ENCODE measurements around the gene NQO2. TPM values are rescaled to one million over a fixed set of nuclear protein-coding genes. Genes with fewer than 3 reads are reported as not detected.
A peak's percentile ranks its signal among the peaks of the same experiment; 100 is the strongest.

NQO2 gene
- total RNA-seq, 1 donor from 2014 or later: 45.8 TPM

DNA sequence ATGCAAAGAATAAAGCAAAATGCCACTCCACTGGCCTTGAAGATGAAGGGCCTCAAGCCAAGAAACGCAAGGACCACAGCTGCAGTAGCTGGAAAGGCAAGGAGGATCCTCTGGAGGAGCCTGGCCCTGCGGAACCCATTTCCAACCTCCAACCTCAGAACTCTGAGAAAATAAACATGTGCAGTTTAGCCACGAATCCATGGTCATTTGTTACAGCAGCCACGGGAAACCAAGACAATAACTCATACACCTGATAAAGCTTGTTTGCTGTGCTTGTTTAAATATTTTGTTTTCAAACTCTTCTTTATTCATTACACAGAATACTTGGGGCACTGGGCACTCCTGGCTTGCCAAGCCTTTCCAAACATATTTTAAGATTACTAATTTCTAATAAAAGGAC is 38.8 kb upstream of the NQO2 start:
- Mint-ChIP-seq H3K4me1 (ENCODE audit: low read depth) (peaks cover 48% of the 10 kb centered on the region), H3K27ac (peak overlapping the region; percentile 90), H3K4me3 (ENCODE audit: low read depth) (peak overlapping the region; percentile 88), H3K27me3 (no peaks in the 10 kb centered on the region), H3K36me3 (ENCODE audit: insufficient read depth) (peaks cover 15% of the 10 kb centered on the region), H3K9me3 (ENCODE audit: low read depth) (no peaks in the 10 kb centered on the region)
- no peak for DNase-seq (ENCODE audit: low spot score, unreplicated experiment)
- TF ChIP-seq, protein P1, sequence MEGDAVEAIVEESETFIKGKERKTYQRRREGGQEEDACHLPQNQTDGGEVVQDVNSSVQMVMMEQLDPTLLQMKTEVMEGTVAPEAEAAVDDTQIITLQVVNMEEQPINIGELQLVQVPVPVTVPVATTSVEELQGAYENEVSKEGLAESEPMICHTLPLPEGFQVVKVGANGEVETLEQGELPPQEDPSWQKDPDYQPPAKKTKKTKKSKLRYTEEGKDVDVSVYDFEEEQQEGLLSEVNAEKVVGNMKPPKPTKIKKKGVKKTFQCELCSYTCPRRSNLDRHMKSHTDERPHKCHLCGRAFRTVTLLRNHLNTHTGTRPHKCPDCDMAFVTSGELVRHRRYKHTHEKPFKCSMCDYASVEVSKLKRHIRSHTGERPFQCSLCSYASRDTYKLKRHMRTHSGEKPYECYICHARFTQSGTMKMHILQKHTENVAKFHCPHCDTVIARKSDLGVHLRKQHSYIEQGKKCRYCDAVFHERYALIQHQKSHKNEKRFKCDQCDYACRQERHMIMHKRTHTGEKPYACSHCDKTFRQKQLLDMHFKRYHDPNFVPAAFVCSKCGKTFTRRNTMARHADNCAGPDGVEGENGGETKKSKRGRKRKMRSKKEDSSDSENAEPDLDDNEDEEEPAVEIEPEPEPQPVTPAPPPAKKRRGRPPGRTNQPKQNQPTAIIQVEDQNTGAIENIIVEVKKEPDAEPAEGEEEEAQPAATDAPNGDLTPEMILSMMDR (IDR thresholded peaks at IDR 0.05; ENCODE audit: unreplicated experiment): no peak

DNA sequence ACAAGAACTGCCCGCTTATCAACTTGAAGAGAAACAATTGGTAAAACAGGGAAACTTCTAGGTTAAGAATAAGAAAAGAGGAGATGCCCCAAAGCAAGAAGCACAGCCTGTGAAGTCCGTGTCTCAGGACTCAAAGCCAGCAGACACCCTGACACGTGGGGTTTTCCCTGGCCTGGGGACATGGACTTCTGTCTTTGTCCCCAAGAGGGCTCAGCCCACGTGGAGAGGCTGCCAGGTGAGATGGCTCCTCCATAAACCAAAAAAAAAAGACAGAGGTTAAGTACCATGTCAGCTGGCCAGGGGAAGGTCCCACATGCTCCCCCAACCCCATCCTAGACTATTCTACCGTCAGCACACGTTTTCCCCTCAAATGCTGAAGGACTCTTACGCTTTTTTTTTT is 38.2 kb upstream of the NQO2 start:
- H3K27ac Mint-ChIP-seq: peak overlapping the region; percentile 90
- TF ChIP-seq, protein P1 (IDR thresholded peaks at IDR 0.05; ENCODE audit: unreplicated experiment): peak; percentile 31
- peaks cover 15% of the 10 kb centered on the region for H3K36me3 Mint-ChIP-seq (ENCODE audit: insufficient read depth)
- peaks cover 52% of the 10 kb centered on the region for H3K4me1 Mint-ChIP-seq (ENCODE audit: low read depth)
- peak overlapping the region; percentile 88 for H3K4me3 Mint-ChIP-seq (ENCODE audit: low read depth)
- no peak for DNase-seq (ENCODE audit: low spot score, unreplicated experiment)
- no peaks in the 10 kb centered on the region for H3K27me3 Mint-ChIP-seq
- H3K9me3 Mint-ChIP-seq (ENCODE audit: low read depth): no peaks in the 10 kb centered on the region

DNA sequence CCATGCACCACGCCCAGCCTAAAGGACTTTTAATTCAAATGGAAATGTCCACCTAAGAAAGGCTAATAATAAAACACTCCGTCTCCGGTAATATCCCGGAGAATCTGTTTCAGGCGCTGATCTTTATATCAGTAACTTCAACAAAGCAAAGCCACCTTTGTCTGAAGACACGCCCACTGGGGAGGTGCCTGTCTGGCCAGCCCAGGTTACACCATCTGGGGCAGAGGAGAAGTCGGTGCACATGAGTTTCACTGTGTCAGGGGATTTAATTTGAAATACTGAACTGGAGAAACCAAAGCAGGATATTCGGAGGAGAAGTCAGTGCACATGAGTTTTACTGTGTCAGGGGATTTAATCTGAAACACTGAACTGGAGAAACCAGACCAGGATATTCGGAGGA is 37.7 kb upstream of the NQO2 start:
- Mint-ChIP-seq H3K4me3 (ENCODE audit: low read depth) (peak overlapping the region; percentile 88), H3K27ac (peak overlapping the region; percentile 90), H3K4me1 (ENCODE audit: low read depth) (peaks cover 56% of the 10 kb centered on the region), H3K27me3 (no peaks in the 10 kb centered on the region), H3K36me3 (ENCODE audit: insufficient read depth) (peaks cover 13% of the 10 kb centered on the region), H3K9me3 (ENCODE audit: low read depth) (no peaks in the 10 kb centered on the region)
- no peak for DNase-seq (ENCODE audit: low spot score, unreplicated experiment)
- TF ChIP-seq, protein P1 (IDR thresholded peaks at IDR 0.05; ENCODE audit: unreplicated experiment): no peak

DNA sequence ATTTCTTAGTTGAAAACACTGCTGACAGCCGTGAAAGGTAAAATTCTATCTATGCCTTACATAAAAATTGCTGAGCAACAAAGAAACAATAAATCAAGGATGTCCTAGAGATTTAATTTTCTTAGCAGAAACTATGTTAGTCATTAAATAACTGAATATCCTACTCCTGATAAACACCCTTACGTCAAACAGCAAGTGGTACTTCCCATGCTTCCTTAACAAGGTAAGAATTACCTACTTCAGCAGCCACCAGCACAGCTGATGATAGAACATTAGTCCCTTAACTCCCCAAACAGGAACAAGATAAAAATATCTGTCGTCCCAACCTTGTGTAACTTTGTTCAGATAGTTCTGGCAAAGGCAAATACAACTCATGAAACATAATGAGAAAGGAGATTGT is 37.1 kb upstream of the NQO2 start:
- H3K4me3 Mint-ChIP-seq (ENCODE audit: low read depth): peak overlapping the region; percentile 28
- no peaks in the 10 kb centered on the region for H3K9me3 Mint-ChIP-seq (ENCODE audit: low read depth)
- DNase-seq (ENCODE audit: low spot score, unreplicated experiment): no peak
- TF ChIP-seq, protein P1 (IDR thresholded peaks at IDR 0.05; ENCODE audit: unreplicated experiment): no peak
- no peaks in the 10 kb centered on the region for H3K27me3 Mint-ChIP-seq
- H3K4me1 Mint-ChIP-seq (ENCODE audit: low read depth): peaks cover 58% of the 10 kb centered on the region
- peak overlapping the region; percentile 58 for H3K27ac Mint-ChIP-seq
- H3K36me3 Mint-ChIP-seq (ENCODE audit: insufficient read depth): peaks cover 7% of the 10 kb centered on the region

DNA sequence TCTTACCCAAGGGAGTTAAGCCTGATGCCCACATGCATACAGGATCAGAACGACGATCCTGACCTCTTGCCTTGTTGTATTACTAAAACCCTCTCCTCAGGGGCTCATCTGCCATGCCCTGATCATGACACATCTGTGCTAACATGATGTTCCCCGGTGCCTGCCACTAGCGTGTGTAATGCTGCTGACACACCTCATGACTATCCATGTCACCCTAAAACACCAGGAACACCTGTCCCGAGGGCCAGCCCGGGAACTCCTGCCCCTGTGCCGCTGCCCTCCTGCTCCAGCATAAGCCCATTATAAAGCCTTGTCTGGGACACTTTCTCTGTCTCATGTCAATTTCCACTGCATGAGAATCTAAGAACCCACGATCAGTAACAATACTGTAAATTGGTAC is 35.9 kb upstream of the NQO2 start:
- H3K27ac Mint-ChIP-seq: peak overlapping the region; percentile 79
- H3K36me3 Mint-ChIP-seq (ENCODE audit: insufficient read depth): peaks cover 5% of the 10 kb centered on the region
- TF ChIP-seq, protein P1 (IDR thresholded peaks at IDR 0.05; ENCODE audit: unreplicated experiment): no peak
- H3K27me3 Mint-ChIP-seq: no peaks in the 10 kb centered on the region
- H3K9me3 Mint-ChIP-seq (ENCODE audit: low read depth): no peaks in the 10 kb centered on the region
- DNase-seq (ENCODE audit: low spot score, unreplicated experiment): no peak
- H3K4me3 Mint-ChIP-seq (ENCODE audit: low read depth): no peak overlapping the region
- H3K4me1 Mint-ChIP-seq (ENCODE audit: low read depth): peaks cover 61% of the 10 kb centered on the region
